ENCODE results near the gene TTLL13.

The TTLL13 gene

DNA sequence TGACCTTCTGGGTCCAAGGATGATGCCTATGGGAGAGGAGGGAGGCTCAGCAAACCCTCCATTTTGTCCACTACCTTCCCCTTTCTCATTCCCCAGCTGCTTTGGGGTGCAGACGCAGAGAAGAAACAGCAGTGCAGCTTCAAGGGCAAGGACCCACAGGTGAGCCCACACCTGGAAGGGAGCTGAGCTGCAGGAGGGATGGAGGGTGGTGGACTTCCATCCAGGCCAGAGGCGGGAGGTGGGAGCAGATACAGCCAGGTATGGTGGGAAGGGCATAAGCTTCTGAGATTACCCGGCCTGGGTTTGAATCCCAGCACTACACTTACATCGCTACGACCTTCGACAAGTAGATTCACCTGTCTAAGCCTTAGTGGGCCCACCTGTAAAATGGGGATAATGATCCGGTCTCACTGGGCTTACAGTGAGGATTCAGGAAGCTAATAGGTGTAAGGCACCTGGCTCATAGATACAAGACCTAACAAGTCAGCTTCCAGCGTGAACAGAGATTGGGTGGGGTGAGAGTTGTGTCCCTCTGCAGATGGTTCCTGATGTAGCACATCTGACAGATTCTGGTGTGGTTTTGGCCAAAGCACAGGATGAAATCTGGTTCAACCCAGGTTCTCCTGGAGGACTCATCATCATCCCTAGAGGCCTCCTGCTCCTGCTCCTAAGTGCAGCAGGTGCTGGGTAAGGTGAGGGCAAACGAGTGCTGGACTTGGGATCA, 31.5 kb upstream of the TTLL13 start:
- no peak for DNase-seq

DNA sequence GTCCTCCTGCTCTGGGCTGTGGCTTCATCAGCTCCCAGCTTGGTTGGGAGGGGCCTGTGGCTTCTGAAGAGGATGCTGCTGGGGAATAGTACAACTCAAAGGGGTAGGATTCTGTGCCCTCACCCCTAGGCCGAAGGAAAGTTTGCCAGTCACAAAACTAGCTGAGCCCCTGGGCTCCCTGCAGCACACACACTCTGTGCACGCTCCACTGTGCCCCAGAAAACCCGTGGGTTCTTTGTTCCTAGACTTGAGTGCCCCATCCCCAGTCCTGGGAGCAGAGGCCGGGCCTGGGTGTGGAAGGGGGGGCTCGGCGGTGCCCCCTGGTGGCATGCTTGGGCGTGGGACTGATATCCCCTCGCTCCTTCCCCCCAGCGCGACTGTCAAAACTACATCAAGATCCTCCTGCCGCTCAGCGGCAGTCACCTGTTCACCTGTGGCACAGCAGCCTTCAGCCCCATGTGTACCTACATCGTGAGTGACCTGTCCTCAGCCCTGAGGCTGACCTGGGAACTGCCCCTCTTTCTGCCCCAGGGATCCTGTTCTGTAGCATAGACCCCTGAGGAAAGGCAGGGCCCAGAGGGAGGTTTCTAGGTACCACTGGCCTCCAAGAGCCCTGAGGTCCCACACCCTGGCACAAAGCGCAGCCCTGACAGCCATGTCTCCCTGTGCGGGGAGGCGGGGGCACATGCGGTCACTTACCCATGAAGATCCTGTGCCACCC, 29.8 kb upstream of the TTLL13 start:
- peak; percentile 50 to 52 for DNase-seq

DNA sequence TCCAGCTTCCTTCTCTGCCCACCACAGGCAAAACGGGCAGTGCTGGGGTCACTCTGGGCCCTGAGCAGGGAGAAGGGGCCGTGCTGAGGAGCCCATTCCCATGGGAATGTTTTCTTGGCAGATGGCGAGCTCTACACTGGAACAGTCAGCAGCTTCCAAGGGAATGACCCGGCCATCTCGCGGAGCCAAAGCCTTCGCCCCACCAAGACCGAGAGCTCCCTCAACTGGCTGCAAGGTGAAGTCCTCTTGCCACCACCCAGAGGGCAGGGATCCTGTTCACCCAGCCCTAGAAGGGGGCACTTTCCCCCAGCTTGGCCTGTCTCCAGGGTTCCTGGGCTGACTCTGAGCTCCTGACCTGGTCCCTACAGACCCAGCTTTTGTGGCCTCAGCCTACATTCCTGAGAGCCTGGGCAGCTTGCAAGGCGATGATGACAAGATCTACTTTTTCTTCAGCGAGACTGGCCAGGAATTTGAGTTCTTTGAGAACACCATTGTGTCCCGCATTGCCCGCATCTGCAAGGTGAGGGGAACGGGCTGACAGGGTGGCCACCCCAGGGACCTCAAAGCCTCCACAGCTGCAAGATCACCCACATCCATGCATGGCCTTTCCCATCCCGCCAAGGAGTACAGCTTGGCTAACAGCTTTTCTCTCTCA, 28.0 kb upstream of the TTLL13 start:
- no peak for DNase-seq

DNA sequence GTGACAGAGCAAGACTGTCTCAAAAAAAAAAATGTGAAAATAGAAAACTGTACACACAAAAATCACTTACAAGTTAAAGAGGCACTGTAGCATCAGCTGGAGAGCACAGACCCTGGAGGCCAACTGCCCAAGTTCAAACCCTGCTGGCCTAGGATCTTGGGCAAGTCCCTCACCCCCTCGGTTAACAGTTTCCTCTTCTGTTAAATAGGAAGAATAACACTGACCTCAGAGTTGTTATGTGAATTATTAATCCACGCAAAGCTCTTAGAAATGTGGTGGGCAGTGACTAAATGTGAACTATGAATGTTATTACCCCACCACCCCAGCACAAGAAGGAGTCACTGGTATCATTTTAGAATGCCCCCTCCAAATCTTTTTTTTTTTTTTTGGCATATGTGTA, 26.8 kb upstream of the TTLL13 start:
- DNase-seq, result no peak

DNA sequence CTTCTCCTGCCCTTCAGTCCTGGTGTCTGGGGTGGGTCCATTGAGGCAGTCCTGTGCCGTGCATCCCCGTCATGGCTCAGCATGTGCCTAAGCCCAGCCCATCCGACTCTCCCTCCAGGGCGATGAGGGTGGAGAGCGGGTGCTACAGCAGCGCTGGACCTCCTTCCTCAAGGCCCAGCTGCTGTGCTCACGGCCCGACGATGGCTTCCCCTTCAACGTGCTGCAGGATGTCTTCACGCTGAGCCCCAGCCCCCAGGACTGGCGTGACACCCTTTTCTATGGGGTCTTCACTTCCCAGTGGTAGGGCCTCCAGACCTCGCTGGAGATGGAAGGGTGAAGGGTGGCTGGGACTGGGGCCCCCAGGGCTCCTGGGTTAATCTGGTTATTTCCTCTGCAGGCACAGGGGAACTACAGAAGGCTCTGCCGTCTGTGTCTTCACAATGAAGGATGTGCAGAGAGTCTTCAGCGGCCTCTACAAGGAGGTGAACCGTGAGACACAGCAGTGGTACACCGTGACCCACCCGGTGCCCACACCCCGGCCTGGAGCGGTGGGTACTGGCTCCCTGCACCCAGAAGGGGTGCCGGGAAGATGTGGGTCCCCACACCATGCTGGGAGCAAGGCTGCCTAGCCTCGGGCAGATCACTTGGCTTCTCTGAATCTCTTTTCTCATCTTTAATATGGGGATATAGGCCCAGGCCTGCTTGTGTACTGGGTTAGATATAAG, 25.8 kb upstream of the TTLL13 start:
- no peak for DNase-seq

DNA sequence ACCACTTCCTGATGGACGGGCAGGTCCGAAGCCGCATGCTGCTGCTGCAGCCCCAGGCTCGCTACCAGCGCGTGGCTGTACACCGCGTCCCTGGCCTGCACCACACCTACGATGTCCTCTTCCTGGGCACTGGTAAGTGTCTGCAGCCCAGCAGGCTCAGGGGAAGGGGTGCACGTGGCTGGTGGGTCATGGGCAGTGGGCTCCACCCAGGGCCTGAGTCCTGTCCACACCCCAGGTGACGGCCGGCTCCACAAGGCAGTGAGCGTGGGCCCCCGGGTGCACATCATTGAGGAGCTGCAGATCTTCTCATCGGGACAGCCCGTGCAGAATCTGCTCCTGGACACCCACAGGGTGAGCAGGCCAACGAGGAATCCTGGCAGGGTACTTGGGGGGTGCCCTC, 24.3 kb upstream of the TTLL13 start:
- no peak for DNase-seq

DNA sequence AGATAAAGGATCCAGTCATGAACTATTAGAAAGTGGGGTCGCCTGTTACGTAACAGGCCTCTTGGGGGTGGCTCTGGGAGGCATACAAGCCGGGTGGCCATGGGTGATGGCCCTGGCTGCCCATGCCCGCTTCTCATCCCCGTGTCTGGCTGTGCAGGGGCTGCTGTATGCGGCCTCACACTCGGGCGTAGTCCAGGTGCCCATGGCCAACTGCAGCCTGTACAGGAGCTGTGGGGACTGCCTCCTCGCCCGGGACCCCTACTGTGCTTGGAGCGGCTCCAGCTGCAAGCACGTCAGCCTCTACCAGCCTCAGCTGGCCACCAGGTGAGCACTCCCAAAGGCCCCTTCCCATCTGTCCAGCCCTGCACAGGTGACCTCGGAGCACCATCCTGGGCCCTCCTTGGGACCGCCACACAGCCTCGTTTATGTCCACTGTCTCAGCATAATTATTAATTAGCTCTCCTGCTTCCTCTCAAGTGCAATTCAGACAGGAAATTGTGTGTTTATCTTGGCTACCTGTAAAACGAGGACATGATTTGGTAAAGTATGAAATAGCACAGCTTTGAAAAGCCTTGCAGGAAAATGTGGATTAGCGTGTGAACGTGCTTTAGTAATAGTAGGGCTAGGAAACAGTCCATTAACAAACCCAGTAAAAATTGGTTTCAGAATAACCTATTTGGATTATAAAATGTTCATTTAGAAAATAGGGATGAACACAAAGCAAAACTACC, 23.7 kb upstream of the TTLL13 start:
- no peak for DNase-seq

DNA sequence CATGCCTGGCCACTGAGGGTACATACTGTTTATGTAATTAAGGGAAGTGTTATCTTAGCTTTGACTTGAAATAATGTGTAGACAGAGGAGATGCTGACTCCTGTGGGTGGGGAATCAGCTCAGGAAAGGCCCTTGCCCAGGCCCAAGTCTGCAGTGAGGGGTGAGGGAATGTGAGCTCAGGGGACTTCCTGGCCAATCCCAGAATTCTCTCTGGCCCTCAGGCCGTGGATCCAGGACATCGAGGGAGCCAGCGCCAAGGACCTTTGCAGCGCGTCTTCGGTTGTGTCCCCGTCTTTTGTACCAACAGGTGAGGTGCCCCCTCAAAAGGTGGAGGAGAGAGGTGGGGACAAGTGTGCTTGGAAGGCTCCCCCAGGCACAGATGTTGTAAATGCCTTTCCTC, 22.0 kb upstream of the TTLL13 start:
- no peak for DNase-seq

DNA sequence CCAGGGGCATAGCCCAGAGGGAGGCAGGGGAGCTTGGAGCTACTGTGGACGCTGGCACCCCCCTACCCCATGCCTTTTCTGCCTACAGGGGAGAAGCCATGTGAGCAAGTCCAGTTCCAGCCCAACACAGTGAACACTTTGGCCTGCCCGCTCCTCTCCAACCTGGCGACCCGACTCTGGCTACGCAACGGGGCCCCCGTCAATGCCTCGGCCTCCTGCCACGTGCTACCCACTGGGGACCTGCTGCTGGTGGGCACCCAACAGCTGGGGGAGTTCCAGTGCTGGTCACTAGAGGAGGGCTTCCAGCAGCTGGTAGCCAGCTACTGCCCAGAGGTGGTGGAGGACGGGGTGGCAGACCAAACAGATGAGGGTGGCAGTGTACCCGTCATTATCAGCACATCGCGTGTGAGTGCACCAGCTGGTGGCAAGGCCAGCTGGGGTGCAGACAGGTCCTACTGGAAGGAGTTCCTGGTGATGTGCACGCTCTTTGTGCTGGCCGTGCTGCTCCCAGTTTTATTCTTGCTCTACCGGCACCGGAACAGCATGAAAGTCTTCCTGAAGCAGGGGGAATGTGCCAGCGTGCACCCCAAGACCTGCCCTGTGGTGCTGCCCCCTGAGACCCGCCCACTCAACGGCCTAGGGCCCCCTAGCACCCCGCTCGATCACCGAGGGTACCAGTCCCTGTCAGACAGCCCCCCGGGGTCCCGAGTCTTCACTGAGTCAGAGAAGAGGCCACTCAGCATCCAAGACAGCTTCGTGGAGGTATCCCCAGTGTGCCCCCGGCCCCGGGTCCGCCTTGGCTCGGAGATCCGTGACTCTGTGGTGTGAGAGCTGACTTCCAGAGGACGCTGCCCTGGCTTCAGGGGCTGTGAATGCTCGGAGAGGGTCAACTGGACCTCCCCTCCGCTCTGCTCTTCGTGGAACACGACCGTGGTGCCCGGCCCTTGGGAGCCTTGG, 21.3 kb upstream of the TTLL13 start:
- no peak for DNase-seq

DNA sequence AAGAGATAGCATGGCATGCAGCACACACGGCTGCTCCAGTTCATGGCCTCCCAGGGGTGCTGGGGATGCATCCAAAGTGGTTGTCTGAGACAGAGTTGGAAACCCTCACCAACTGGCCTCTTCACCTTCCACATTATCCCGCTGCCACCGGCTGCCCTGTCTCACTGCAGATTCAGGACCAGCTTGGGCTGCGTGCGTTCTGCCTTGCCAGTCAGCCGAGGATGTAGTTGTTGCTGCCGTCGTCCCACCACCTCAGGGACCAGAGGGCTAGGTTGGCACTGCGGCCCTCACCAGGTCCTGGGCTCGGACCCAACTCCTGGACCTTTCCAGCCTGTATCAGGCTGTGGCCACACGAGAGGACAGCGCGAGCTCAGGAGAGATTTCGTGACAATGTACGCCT, 20.4 kb upstream of the TTLL13 start:
- no peak for DNase-seq

DNA sequence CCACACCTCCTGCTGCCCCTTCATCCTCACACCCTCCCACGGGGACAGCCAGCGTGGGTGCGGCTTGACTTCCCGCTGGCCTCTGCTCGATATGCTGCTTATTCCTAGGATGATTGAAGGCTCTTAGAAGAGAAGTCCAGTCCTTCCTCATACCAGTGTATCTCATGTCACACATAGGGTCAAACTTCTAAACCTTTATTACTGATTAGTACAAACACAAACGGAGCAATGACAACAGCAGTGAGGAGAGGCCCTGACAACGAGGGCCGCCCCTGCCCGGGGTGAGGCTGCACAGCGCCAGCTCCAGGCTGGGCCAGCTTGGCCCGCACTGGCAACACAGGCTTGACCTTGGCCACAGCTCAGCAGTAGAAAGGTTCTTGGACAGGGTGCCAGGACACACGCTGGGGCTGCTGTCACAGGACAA, 19.3 kb upstream of the TTLL13 start:
- no peak for DNase-seq

DNA sequence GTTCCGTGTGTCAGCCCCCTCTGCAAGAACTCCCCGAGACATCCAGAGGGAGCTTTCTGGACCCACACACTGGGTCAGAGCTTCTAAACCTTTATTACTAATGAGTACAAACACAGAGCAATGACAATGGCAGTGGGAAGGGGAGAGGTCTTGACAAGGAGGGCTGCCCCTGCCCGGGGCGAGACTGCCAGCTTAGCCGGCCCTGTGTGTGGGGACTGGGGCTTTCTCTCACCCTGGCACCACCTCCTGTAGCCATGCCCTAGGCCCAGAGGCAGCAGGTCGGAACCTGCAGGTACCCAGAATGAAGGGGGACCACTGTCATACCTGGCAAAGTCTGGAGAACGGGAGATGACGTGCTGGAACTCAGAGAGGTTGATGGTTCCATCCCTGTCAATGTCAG, 18.7 kb upstream of the TTLL13 start:
- no peak for DNase-seq

DNA sequence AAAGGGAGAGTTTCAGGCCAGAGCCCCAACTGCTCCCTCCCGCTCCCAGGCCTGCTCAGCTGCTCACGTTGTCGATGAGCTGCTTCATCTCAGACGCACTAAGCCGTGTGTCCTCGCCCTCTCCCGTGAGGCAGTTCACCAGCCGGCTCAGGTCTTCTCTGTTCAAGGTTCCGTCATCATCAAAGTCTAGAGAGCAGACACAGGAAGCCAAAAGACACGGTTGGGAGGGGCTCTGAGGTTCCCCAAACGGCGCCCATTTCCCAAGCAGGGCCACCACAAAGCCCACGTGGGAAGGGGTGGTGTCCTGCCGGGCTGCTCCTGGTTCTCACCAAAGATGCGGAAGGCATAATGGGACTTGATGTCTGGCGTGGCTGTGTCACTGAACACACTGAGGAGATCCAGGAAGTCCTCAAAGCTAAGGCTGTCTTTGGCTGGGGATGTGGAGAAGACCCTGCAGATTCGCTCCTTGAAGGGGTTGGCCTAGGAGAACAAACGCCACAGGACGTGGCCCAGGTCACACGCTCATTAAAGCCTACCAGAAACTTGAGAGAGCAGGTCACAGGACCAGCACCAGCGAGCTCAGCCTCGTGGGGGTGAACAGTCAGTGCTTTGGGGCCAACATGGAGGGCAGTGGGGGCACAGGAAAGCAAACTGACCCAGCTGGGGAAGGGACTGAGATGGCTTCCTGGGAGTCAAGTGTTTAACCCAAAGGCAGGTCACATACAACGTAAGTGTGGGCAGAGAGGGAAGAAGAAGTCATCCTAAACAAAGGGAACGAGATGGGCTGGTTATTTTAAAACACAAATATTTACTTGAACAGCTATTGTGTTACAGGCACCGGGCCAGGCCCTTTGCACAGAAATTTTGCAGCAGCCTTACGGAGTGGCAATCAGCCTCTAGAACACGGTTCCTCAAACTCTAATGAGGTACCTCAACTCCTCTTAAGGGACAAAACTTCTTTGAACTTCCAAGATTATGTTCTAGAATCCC, 18.0 kb upstream of the TTLL13 start:
- DNase-seq, result peak; percentile 72 to 78

DNA sequence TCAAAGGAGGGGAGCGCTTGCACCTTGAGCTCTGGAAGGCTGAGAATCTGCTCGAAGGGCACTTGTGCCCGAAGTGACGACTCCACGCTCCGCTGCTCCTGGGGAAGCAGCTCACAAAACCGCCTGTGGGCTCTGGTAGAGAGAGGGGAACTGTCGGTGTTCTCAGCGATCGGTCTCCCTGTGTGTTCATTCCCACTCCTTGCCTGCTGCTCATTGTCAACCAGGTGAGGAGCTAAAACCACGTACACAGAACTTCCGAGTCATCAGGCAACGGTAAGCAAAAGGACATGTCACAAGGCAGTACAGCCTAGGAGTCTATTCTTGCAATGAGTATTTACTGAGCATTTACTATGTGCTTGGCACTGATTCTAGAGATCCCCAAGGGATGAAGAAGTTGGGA, 17.2 kb upstream of the TTLL13 start:
- no peak for DNase-seq

DNA sequence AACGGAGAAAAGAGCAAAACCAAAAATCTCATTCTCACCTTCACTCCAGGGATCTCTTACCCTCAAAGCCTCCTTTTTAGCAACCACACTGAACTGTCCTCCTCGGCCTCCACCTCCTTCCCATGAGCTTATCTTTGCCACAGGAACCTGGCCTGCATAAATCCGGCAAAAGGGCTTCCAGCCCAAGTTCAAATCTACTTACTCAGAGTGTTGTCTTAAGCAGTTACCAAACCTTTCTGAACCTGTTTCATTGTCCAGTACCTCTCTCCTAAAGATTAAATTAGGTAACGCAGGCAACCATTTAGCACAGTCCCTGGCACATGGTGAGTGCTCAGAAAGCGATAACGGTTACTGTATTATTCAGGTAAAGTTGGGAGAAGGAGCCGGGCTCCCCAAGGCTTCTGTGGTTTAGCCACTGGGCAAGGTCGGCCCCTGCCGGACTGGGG, 16.4 kb upstream of the TTLL13 start:
- no peak for DNase-seq

DNA sequence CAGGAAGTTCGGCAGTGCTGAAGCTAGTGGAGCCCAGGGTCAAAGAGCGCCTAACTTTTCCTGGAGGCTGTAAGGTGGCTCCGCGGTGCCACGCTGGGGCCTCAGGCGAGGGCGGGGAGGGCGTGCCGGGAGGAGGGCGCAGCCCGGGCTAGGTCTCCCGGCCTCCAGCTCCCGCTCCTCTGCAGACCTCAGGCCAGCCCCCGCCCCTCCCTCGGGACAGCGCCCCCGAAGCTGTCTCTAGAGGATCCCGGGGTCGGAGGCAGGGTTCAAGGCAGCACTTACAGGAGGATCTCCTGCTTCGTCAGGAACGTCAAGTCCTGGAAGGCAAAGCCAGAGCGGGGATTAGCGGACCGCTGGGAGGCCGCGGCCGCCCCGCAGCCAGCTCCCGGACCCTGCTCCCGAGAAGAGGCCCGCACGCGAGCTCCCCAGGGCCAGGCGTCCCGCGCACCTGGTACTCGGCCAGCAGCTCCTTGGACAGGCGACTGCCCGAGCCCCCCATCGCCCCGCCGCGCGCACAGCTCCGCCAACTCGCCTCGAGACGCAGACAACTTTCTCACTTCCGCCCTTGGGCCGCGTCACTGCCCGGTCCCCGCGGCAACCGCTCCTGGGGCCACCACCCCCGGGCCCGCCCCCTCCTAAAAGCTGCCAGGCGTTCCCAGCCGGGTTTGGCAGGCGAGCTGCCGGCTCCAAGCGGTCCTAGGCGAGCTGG, 15.8 kb upstream of the TTLL13 start, which contains the start of gene CIB1:
Gene CIB1 (minus strand): TSS at position 555 of the 709 bp plus-strand sequence. CDS start 56 bp downstream, at position 499.
- DNase-seq, result peak; percentile 96 to 97

DNA sequence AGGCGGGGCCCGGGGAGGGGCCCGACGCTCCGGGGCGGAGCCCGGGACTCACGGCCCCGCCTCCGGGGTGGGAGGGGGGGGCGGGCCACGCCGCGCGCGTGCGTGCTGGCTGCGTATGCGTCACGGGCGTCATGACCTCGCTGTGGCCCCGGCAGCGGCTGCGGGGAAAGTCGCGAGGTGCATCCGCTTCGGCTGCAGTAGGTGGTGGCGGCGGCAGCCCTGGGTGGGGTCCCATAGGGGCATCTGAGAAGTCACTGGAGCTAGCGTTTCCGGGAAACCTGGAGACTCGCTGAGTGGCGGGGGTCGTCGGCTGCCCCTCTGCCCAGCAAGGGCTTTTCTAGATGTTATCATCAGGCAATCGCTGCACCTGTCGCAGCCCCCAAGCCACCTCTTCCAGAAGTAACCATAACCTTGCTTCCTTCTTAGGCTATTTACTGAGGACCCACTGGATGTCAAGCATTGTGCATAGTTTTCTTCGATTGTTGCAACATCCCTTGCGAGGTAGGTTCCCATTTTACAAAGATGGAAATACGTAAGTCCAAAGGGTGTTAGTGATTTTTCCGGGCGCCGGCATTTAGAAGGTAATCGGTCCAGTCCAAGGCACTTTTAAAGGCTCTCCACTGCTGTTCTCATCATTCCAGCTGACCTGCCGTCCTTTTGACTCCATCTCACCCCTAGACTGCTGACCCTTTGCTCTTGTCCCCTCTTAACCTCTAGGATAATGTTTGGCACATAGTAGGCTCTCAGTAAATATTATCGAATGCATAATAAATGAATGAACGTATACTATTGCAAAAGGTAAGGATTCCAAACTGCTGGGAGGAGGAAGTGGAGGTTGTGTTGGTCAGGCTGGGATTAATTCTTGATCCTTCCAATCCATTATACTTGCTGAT, 15.0 kb upstream of the TTLL13 start, which contains the start of gene GDPGP1:
Gene GDPGP1 (plus strand): TSS at position 114 of the 893 bp plus-strand sequence. CDS start 6,700 bp downstream, outside the sequence.
- no peak for DNase-seq

DNA sequence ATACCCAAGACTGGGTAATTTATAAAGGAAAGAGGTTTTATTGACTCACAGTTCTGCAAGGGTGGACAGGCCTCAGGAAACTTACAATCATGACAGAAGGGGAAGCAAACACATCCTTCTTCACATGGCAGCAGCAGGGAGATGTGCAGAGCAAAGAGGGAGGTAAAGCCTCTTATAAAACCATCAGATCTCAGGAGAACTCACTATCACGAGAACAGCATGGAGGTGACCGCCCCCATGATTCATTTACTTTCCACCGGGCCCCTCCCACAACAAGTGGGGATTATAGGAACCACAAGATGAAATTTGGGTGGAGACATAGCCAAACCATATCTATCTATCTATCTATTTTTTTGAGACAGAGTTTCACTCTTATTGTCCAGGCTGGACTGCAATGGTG, 10.0 kb upstream of the TTLL13 start:
- no peak for DNase-seq
